GM19463 (cell line): ENCODE data around the gene EMILIN3.

Experiments used
- ATAC-seq: cut with Tn5 transposase; IDR thresholded peaks from one replicate; pipeline ENCODE4 v1.9.1; 2021; ENCODE audit warnings: mild to moderate bottlenecking, moderate library complexity; ENCODE audit not compliant: unreplicated experiment

The EMILIN3 gene

GRCh38 chr20:41364967-41365765 lies 1.5 kb downstream of the EMILIN3 start:
- no peak for ATAC-seq

DNA sequence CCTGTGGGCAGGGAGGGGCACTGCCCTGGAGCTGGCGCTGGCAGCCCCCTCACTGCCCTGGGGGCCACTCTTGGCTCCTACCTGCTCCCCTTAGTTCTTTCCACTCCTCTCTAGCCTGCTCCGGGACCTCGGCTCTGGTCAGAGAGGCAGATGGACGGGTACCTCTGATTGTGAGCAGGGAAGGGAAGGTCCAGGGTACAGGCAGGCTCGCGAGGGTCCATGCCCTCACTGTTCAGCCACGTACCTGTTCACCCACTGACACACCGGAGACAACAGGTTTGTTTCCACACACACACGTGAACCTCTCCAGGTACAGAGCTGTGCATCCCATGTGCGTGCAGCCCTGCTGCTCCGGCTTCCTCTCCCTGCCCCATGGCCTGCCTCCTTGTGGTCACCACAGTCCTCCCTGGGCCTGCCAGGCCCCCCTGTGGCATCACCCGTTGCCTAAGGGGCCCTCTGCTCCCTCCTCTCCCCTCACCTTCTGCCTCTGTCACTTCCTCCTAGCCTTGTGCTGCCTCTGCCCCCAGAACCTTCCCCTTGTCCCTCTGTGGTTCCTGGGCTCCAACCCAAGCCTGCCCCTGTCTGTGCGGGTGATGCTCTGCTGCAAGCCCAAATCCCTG lies 2.3 kb downstream of the EMILIN3 start:
- no peak for ATAC-seq

GRCh38 chr20:41363601-41364000 lies 3.0 kb downstream of the EMILIN3 start:
- no peak for ATAC-seq

- ATAC-seq, result no peak
Measured at GRCh38 chr20:41362748-41363140, 3.9 kb downstream of the EMILIN3 start.

DNA sequence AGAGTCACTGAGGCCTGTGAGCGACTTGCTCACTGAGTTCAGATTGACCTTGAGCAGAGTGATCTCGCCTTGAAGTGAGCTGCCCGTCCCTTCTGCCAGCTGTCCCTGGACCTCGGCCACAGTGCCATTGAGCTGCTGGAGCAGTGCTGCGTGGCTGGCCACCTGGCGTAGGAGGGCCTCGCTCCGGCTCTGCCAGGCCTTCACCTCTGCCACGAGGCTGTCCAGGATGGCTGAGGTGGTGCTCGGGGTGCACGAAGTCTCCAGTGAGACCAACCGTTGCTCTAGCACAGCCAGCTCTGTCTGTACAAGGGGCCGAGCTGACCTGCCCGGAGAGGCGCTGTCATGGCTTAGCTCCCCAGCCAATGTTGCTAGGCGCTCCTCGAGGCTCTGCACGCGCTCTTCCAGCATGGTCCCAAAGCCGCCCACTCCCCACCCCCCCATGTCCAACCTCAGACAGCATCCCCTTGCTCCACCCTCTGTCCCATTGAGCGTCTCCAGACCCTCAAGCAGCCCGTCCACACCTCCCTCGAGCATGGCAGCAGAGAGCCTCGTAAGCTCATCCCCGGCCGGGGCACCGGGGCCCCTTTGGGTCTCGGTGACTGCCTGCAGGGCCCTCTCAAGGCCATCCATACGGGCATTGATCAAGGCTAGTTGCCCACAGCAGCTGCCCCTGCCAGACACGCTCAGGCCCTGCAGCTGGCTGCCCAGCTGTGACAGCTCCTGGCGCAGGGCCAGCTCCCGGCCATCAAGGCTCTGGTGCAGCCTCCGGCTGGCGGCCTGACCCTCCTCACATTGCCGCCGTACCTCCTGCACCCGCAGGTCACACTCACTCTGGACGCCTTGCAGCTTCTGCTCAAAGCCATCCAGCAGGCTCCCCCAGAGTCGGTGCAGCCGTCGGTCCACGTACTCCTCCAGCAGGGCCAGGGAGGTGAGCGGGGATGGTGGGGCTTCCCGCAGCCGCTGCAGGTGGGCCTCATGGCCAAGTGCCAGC lies 4.6 kb downstream of the EMILIN3 start:
- ATAC-seq, result no peak

DNA sequence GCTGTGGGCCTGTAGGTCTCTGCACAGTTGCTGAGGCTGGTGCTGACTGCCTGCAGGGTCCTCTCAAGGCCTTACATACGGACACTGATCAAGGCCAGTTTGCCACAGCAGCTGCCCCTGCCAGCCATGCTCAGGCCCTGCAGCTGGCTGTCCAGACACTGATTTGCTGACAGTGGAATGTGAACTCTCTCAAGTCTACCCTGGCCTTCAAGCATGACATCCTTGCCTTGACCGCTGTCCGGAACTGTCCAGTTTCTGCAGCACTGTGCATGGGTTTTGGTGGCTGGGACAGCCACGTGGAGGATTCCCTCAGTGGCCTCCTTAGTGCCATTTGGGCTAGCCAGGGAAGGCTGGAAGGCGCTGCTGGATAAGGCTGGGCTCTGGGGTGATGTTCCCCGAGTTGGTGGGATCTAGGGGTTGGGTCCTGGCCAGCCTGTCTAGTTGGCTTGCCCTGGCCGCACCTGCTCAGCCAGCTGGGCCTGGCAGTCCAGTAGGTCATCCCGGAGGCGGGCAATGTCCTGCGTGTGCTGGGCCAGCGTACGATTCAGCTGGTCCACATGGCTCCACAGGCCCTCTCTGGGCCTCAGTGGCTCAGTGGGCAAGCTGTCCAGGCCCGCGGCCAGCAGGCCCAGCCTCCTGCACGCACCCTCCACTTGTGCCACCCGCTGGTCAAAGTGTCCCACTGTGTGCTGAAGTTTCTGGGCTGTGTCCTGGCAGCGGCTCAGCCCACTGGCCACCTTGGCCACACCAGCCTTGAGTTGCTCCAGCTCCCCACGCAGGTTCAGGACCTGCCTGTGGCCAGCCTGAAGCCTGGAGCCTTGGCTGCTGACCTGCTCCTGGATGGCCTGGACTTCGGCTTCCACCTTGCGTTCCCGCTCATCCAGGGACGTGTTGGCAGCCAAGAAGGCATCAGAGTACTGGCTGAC lies 5.5 kb downstream of the EMILIN3 start:
- ATAC-seq, result no peak

- no peak for ATAC-seq
Measured at GRCh38 chr20:41359541-41360011, 7.0 kb downstream of the EMILIN3 start.

GRCh38 chr20:41358717-41359116 lies 7.9 kb downstream of the EMILIN3 start:
- ATAC-seq, result no peak

GRCh38 chr20:41358230-41358629 lies 8.4 kb downstream of the EMILIN3 start:
- no peak for ATAC-seq

- no peak for ATAC-seq
Measured at GRCh38 chr20:41357424-41358163, 9.0 kb downstream of the EMILIN3 start.

DNA sequence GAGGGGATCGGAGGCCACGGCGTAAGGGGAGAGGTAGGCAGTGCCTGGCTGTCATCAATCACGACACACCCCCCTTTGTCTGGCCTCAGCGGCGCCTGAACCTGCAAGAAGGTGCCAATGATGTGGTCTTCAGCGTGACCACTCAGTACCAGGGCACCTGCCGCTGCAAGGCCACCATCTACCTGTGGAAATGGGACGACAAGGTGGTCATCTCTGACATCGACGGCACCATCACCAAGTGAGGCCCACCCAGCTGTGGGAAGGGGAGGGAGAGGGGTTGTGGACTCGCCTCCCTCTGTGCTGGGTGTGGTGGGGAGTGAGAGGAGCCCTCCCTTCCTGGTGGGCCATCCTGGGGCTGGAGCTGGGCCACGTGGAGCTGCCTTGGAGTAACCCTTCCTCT lies 9.7 kb downstream of the EMILIN3 start:
- ATAC-seq, result no peak

- no peak for ATAC-seq
Measured at GRCh38 chr20:41355598-41356203, 10.9 kb downstream of the EMILIN3 start.

GRCh38 chr20:41355192-41355591 lies 11.4 kb downstream of the EMILIN3 start:
- ATAC-seq, result no peak

DNA sequence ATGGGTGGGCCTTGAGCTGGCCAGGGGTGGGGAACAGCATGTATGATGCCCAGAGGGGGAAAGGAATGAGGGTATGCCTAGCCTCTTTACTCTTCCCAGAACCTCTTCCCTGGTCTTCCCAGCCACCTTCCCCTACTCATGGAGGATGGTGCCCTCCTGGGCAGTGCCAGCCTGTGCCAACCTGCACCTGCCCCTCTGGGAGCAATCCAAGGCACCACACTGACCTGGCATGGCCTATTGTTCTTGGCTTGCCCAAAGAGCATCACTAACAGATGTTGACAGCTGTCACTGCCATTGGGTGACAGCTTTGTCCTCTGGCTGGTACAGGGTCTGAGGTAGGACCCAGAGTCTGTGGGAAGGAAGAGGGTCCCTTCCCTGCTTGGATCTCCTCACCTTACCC lies 13.1 kb downstream of the EMILIN3 start:
- no peak for ATAC-seq

- no peak for ATAC-seq
Measured at GRCh38 chr20:41352666-41353065, 14.0 kb downstream of the EMILIN3 start.

DNA sequence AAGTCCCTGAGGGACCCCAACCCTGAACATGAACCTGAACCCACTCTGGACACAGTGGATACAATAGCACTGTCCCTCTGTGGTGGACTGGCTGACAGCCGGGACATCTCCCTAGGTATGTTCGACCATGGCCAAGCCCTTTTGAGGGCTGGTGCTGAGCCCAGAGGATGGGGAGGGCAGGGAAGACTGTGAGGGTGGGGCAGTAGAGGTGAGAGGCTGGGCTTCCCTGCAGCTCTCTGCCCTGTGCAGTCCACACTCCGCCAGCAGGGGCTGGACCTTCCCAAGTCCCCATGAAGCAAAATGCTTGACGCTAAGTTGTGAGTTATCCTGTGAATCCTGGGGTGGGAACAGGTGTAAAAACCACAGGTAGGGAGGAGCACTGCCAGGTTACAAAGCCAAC lies 14.5 kb downstream of the EMILIN3 start:
- ATAC-seq, result no peak

- ATAC-seq, result no peak
Measured at GRCh38 chr20:41350408-41350962, 16.1 kb downstream of the EMILIN3 start.

GRCh38 chr20:41349943-41350342 lies 16.7 kb downstream of the EMILIN3 start:
- ATAC-seq, result no peak

DNA sequence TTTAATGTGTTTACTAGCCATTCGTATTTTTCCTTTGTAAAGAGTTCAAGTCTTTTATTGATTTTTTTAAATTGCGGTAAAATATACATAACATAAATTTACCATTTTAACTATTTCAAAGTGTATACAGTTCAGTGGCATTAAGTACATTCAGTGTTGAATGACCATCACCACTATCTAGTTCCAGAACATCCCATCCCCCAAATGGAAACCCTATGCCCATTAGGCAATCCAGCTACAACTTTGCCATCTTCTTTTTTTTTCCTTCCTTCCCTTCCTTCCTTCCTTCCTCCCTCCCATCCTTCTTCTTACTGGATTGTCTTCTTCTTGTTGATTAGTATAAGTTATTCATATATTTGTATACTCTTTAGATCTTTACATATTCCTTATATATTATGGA lies 17.4 kb downstream of the EMILIN3 start:
- ATAC-seq, result no peak
